COLO829 (cell line): ENCODE data around the gene CYP2J2.
"Not testable (repeated sequence)": the region's sequence is repeated elsewhere in the genome, so short reads cannot be mapped to it uniquely, and the experiment has no call there.

Experiments used
- DNase-seq: peaks from one replicate; pipeline ENCODE4 v3.0.0; 2012; ENCODE audit warnings: low spot score

CYP2J2 gene

GRCh38 chr1:59857679-59858354 is 68.8 kb downstream of the CYP2J2 start:
- no peak for DNase-seq

DNA sequence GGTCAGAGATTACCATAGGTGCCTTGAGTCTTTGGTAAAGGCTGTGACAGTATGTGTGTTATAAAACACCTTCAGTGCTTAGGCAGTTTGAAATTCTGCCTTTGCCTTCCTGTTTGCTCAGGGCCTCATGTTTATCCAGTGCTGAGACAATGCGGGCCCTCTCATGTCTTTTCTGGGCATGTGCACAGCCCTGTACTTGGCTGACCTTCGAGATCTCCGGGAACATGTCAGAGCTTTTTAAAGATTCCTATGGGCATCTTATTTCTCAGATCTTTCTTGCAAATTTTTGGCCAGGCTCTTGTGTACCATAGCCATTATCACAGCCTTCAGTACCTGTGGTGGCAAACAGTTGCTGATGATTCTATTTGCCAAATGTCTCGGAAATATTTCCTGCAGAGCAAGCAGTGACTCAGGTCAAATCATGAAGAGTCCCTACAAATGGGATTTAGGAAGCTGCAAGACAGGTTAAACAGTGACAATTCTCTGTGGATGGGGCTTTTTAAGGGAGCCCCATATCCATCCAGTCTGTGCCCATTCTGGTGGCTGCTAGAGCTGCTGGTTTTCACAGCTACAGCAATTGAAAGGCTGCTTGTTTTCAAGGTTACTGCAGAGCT is 69.7 kb downstream of the CYP2J2 start:
- DNase-seq, result no peak

GRCh38 chr1:59855297-59855696 is 71.3 kb downstream of the CYP2J2 start:
- DNase-seq, result not testable (repeated sequence)

DNA sequence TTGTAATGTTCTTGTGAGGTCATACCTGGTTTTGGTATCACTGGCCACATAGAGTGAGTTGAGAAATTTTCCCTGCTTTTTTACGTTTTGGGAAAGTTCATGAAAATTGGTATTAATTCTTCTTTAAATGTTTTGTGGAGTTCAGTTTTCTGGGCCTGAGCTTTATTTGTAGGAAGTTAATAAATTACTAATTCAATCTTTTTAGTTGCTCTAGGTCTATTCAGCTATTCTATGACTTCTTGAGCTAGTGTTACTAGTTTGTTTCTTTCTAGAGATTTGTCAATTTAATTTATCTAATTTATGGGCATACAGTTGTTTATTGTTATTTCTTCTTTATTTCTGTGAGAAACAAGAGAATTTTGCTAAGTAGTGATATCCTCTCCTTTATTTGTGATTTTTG is 74.5 kb downstream of the CYP2J2 start:
- no peak for DNase-seq

- DNase-seq, result no peak
Observed at GRCh38 chr1:59846895-59847282, 79.7 kb downstream of the CYP2J2 start.

DNA sequence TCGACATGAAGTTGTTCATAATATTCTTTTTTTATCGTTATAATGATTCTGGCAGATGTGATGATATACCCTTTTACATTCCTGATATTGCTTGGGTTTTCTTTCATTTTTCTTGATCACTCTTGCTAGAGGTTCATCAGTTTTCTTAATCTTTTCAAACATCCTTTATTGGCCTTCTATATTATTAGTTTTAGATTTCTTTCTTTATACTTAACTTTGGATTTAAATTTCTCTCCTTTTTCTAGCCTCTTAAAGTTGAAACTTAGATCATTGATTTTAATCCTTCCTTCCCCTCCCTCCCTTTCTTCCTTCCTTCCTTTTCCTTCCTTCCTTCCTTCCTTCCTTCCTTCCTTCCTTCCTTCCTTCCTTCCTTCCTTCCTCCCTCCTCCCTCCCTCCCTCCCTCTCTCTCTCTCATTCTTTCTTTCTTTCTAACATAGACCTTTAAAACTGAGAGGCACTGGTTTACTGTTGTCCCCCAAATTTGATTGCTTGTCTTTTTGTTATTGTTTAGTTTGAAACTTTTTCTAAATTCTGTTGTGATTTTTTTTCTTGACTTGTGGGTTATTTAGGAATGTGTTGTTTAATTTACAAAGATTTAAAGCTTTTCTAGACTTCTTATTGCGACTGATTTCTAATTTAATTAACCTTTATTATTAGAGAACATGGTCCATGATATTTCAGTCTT is 80.2 kb downstream of the CYP2J2 start:
- DNase-seq, result no peak

DNA sequence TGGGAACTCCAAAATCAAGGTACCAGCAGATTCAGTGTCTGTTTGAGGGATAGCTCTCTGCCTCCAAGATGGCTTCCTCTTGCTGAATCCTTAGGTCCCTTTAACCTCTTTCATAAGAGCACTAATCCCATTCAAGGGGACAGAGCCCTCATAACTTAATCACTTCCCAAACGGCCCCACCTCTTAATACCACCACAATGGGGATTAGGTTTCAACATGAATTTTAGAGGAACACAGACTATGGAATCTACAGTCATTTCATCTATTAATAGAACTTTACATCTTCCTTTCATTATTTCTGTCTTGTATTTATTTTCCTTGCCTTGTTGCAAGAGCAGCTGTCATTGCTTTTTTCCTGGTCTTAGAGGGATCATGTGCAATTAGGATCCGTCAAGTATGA is 81.5 kb downstream of the CYP2J2 start:
- no peak for DNase-seq
